HepG2 (cell line): ENCODE data around the gene UBXN1. TPM values are rescaled to one million over a fixed set of nuclear protein-coding genes. Genes with fewer than 3 reads are reported as not detected.

Experiments
- ELF3 ChIP-seq: IDR thresholded peaks from 2 replicates; pipeline ENCODE4 v1.6.1; 2016; ENCODE audit warnings: missing genetic modification reagents, missing compliant biosample characterization
- FOXP1 ChIP-seq, 2 experiments: fragments of 450-650 bp in 1 of 2; IDR thresholded peaks; 2 replicates each; pipeline ENCODE4 v1.6.1; 2017 to 2018; ENCODE audit warnings: antibody characterized with exemption in 1 of 2
- HOMEZ ChIP-seq: IDR thresholded peaks from 2 replicates; pipeline ENCODE4 v1.6.1; 2016; ENCODE audit warnings: low read depth
- MBD4 ChIP-seq: IDR thresholded peaks from 2 replicates; pipeline ENCODE4 v1.6.1; 2012; ENCODE audit warnings: low read length, inconsistent platforms, borderline replicate concordance
- PBX3 ChIP-seq: sonication (generic); formaldehyde crosslinking; IDR thresholded peaks from 2 replicates; pipeline ENCODE4 v1.8.1; 2023; ENCODE audit warnings: missing genetic modification reagents, inconsistent platforms, borderline replicate concordance
- PHF5A ChIP-seq: IDR thresholded peaks from one replicate; pipeline ENCODE4 v1.6.1; 2018; ENCODE audit warnings: low read depth, missing genetic modification reagents; ENCODE audit not compliant: unreplicated experiment
- SALL2 ChIP-seq: sonication (generic); formaldehyde crosslinking; IDR thresholded peaks from 2 replicates; pipeline ENCODE4 v1.8.1; 2023; ENCODE audit warnings: mild to moderate bottlenecking, missing genetic modification reagents, inconsistent platforms
- SRSF9 ChIP-seq: fragments of 200-400 bp; formaldehyde crosslinking; IDR thresholded peaks from 2 replicates; pipeline ENCODE4 v1.6.1; 2018; ENCODE audit warnings: borderline replicate concordance, mild to moderate bottlenecking, low read depth, low read length; ENCODE audit not compliant: insufficient read depth, poor library complexity, severe bottlenecking
- TBX2 ChIP-seq: sonication (generic); formaldehyde crosslinking; IDR thresholded peaks from 2 replicates; pipeline ENCODE4 v1.5.0; 2020; ENCODE audit warnings: missing genetic modification reagents, mild to moderate bottlenecking, borderline replicate concordance
- TFDP2 ChIP-seq: sonication (generic); formaldehyde crosslinking; IDR thresholded peaks from 2 replicates; pipeline ENCODE4 v1.4.0; 2020; ENCODE audit warnings: missing genetic modification reagents
- THAP11 ChIP-seq: IDR thresholded peaks from 2 replicates; pipeline ENCODE4 v1.6.1; 2016; ENCODE audit warnings: missing biosample characterization, missing genetic modification reagents
- ZEB1 ChIP-seq: IDR thresholded peaks from 2 replicates; pipeline ENCODE4 v1.6.1; 2012; ENCODE audit warnings: mild to moderate bottlenecking, low read depth, inconsistent platforms; ENCODE audit not compliant: insufficient replicate concordance
- ZKSCAN5 ChIP-seq: sonication (generic); formaldehyde crosslinking; IDR thresholded peaks from 2 replicates; pipeline ENCODE4 v1.5.1; 2020; ENCODE audit warnings: mild to moderate bottlenecking, missing genetic modification reagents
- ZNF101 ChIP-seq: sonication (generic); formaldehyde crosslinking; IDR thresholded peaks from 2 replicates; pipeline ENCODE4 v1.4.0; 2020; ENCODE audit warnings: mild to moderate bottlenecking, low read depth, missing genetic modification reagents, borderline replicate concordance
- ZNF652 ChIP-seq: IDR thresholded peaks from 2 replicates; pipeline ENCODE4 v1.6.1; 2016; ENCODE audit warnings: low read depth, borderline replicate concordance
- ZNF710 ChIP-seq: sonication (generic); formaldehyde crosslinking; IDR thresholded peaks from 2 replicates; pipeline ENCODE4 v1.5.0; 2020; ENCODE audit warnings: mild to moderate bottlenecking, missing genetic modification reagents, borderline replicate concordance
- ZNF772 ChIP-seq: sonication (generic); formaldehyde crosslinking; IDR thresholded peaks from 2 replicates; pipeline ENCODE4 v1.5.0; 2020; ENCODE audit warnings: mild to moderate bottlenecking, missing genetic modification reagents
- ZSCAN30 ChIP-seq: sonication (generic); formaldehyde crosslinking; IDR thresholded peaks from 2 replicates; pipeline ENCODE4 v1.5.0; 2020; ENCODE audit warnings: mild to moderate bottlenecking, missing genetic modification reagents
- polyA plus RNA-seq, 8 experiments: library from polyadenylated mRNA; depleted of rRNA in 3 of 8; stranded (reverse) in 7 of 8; unstranded in 1 of 8; fragments of >200 nt; fragmentation: Illumina TruSeq in 4 of 8; extraction: Trizol in 4 of 8; gene quantifications; 2 replicates each; pipeline versions ENCODE4 v1.2.1 to v1.2.3, GENCODE V29; 2011 to 2016; ENCODE audit warnings: low read depth in 4 of 8, missing spikeins in 1 of 8, mixed read lengths in 1 of 8; ENCODE audit not compliant: insufficient read depth in 1 of 8
- total RNA-seq, 5 experiments: library from RNA; depleted of rRNA; stranded (reverse); fragments of >200 nt; fragmentation: Illumina TruSeq; extraction: Trizol; gene quantifications; 2 replicates each; pipeline ENCODE4 v1.2.3, GENCODE V29; 2016; ENCODE audit warnings: low read depth in 1 of 5
- TF ChIP-seq, protein P1 (sequence below): sonication (generic); formaldehyde crosslinking; IDR thresholded peaks from 2 replicates; pipeline ENCODE4 v1.8.0; 2023; ENCODE audit warnings: mild to moderate bottlenecking, missing genetic modification reagents
- TF ChIP-seq, protein P2 (sequence below): sonication (generic); formaldehyde crosslinking; IDR thresholded peaks from 2 replicates; pipeline ENCODE4 v1.8.0; 2022; ENCODE audit warnings: mild to moderate bottlenecking, missing genetic modification reagents, moderate library complexity

Gene UBXN1
- total and polyA plus RNA-seq, 2 of the 13 experiments (the other 11 are each of a cell fraction or from before 2014, with no cell fraction given) = 47.5 to 52.4 TPM

- TF ChIP-seq ZKSCAN5 (CRISPR knock-in tag) = no peak
- 0 out of 2 replicates have a peak, but pooled peaks have one; percentile 23 for TF ChIP-seq SALL2 (CRISPR knock-in tag)
- peak; percentile 52; the same call in 1 of the 2 replicates for TF ChIP-seq TBX2 (CRISPR knock-in tag)
- no peak for TF ChIP-seq ZNF101
- TF ChIP-seq, protein P1, sequence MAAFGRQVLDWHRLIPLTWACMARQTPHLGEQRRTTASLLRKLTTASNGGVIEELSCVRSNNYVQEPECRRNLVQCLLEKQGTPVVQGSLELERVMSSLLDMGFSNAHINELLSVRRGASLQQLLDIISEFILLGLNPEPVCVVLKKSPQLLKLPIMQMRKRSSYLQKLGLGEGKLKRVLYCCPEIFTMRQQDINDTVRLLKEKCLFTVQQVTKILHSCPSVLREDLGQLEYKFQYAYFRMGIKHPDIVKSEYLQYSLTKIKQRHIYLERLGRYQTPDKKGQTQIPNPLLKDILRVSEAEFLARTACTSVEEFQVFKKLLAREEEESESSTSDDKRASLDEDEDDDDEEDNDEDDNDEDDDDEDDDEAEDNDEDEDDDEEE (CRISPR knock-in tag) = no peak
- TF ChIP-seq ZNF772 = no peak
- TF ChIP-seq ELF3 (CRISPR knock-in tag) = peak; percentile 68; the same call in 1 of the 2 replicates
- TF ChIP-seq PHF5A (CRISPR knock-in tag) = peak; percentile 76
- TF ChIP-seq MBD4 = no peak
- TF ChIP-seq PBX3 (CRISPR knock-in tag) = no peak
- TF ChIP-seq SRSF9 = no peak
- TF ChIP-seq THAP11 (CRISPR knock-in tag) = peak; percentile 74
- TF ChIP-seq, protein P2, sequence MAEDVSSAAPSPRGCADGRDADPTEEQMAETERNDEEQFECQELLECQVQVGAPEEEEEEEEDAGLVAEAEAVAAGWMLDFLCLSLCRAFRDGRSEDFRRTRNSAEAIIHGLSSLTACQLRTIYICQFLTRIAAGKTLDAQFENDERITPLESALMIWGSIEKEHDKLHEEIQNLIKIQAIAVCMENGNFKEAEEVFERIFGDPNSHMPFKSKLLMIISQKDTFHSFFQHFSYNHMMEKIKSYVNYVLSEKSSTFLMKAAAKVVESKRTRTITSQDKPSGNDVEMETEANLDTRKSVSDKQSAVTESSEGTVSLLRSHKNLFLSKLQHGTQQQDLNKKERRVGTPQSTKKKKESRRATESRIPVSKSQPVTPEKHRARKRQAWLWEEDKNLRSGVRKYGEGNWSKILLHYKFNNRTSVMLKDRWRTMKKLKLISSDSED (CRISPR knock-in tag) = no peak
- TF ChIP-seq ZEB1 = peak; percentile 70
- TF ChIP-seq HOMEZ (CRISPR knock-in tag) = no peak
- TF ChIP-seq FOXP1 (IDR thresholded peaks at IDR 0.05) = no peak
- TF ChIP-seq FOXP1 (CRISPR knock-in tag; IDR thresholded peaks at IDR 0.05) = no peak
- 0 out of 2 replicates have a peak, but pooled peaks have one; percentile 92 for TF ChIP-seq ZSCAN30 (CRISPR knock-in tag)
- peak; percentile 40; the same call in 1 of the 2 replicates for TF ChIP-seq TFDP2 (CRISPR knock-in tag)
- no peak for TF ChIP-seq ZNF652 (CRISPR knock-in tag)
- TF ChIP-seq ZNF710 (CRISPR knock-in tag) = peak; percentile 67; the same call in 1 of the 2 replicates
Observed at GRCh38 chr11:62665075-62665598, 13.7 kb downstream of the UBXN1 start, which contains the start of the genes C11orf98 and CSKMT (continued).
